Right lobe of liver (tissue), 4 donors: Measurements from ENCODE around the gene KCNJ12.

Experiments used
- CTCF ChIP-seq, 4 donors: fragments of 200-600 bp in 3 of 4; fragments of 450-650 bp in 1 of 4; IDR thresholded peaks; one replicate each; pipeline versions ENCODE4 v1.5.1 to v1.8.0; 2016 to 2022; ENCODE audit warnings: antibody characterized with exemption in 4 of 4, mild to moderate bottlenecking in 2 of 4
- POLR2A ChIP-seq: fragments of 450-650 bp; IDR thresholded peaks from one replicate; pipeline ENCODE4 v1.6.1; 2017; ENCODE audit warnings: antibody characterized with exemption, mild to moderate bottlenecking
- donor health status: DM: no; HTN: no; CAD: no.
- donor health status: DM: no; HTN: no; CAD: no.
- donor health status: DM: no; HTN: yes; CAD: no.

GRCh38 chr17:21452377-21453143, 76.4 kb downstream of the KCNJ12 start:
- peak; percentile 53 to 70 (median 65) for TF ChIP-seq CTCF (IDR thresholded peaks at IDR 0.05)
- TF ChIP-seq POLR2A = no peak
